Astrocyte (in vitro differentiated cells and primary cell): ENCODE measurements around the gene RASGEF1C. TPM values are rescaled to one million over a fixed set of nuclear protein-coding genes. Genes with fewer than 3 reads are reported as not detected.

ENCODE experiments used
- DNase-seq: peaks from one replicate; pipeline ENCODE4 v3.0.0-alpha.2; 2010; ENCODE audit warnings: low read depth
- FAIRE-seq: peaks from 2 replicates; lab custom pipeline; 2011; peaks lifted over from hg19 to GRCh38; lab: Jason Lieb, UNC
- H2AFZ ChIP-seq: 2 replicates; pipeline ENCODE4 v1.6.0; 2012; ENCODE audit warnings: low read depth, low read length, inconsistent platforms
- H3K27ac ChIP-seq: 2 replicates; pipeline ENCODE4 v1.5.1; 2011; ENCODE audit warnings: low read depth, low read length, inconsistent platforms
- H3K27me3 ChIP-seq: 2 replicates; pipeline ENCODE4 v1.6.0; 2011; ENCODE audit warnings: low read length, inconsistent platforms; ENCODE audit not compliant: insufficient read depth
- H3K36me3 ChIP-seq: 2 replicates; pipeline ENCODE4 v1.5.1; 2011; ENCODE audit warnings: low read length, inconsistent platforms; ENCODE audit not compliant: insufficient read depth
- H3K4me1 ChIP-seq: 2 replicates; pipeline ENCODE4 v1.5.1; 2011; ENCODE audit warnings: low read length, inconsistent platforms; ENCODE audit not compliant: insufficient read depth
- H3K4me2 ChIP-seq: 2 replicates; pipeline ENCODE4 v1.6.0; 2012; ENCODE audit warnings: low read length, inconsistent platforms
- H3K4me3 ChIP-seq: 2 replicates; pipeline ENCODE4 v1.5.1; 2011; ENCODE audit warnings: low read depth, mild to moderate bottlenecking, low read length, inconsistent platforms; ENCODE audit not compliant: insufficient read depth
- H3K79me2 ChIP-seq: 2 replicates; pipeline ENCODE4 v1.6.0; 2012; ENCODE audit warnings: mild to moderate bottlenecking, low read length, inconsistent platforms; ENCODE audit not compliant: insufficient read depth
- H3K9ac ChIP-seq: 2 replicates; pipeline ENCODE4 v1.6.0; 2012; ENCODE audit warnings: mild to moderate bottlenecking, low read length, inconsistent platforms
- H3K9me3 ChIP-seq: 2 replicates; pipeline ENCODE4 v1.5.1; 2012; ENCODE audit warnings: low read depth, mild to moderate bottlenecking, low read length, inconsistent platforms; ENCODE audit not compliant: insufficient read depth
- H4K20me1 ChIP-seq: 2 replicates; pipeline ENCODE4 v1.6.0; 2012; ENCODE audit warnings: low read length, inconsistent platforms; ENCODE audit not compliant: insufficient read depth
- H3K27ac Mint-ChIP-seq: one replicate; pipeline ENCODE4 v1.8.0; 2021; ENCODE audit warnings: mild to moderate bottlenecking, mixed read lengths; ENCODE audit not compliant: unreplicated experiment
- H3K27me3 Mint-ChIP-seq: one replicate; pipeline ENCODE4 v1.8.0; 2021; ENCODE audit warnings: low read depth, mixed read lengths; ENCODE audit not compliant: unreplicated experiment
- H3K36me3 Mint-ChIP-seq: one replicate; pipeline ENCODE4 v1.8.0; 2021; ENCODE audit warnings: low read depth, mixed read lengths; ENCODE audit not compliant: unreplicated experiment
- H3K4me1 Mint-ChIP-seq: one replicate; pipeline ENCODE4 v1.8.0; 2021; ENCODE audit warnings: low read depth, mixed read lengths; ENCODE audit not compliant: unreplicated experiment
- H3K4me3 Mint-ChIP-seq: one replicate; pipeline ENCODE4 v1.8.0; 2021; ENCODE audit warnings: mild to moderate bottlenecking, moderate library complexity, mixed read lengths; ENCODE audit not compliant: unreplicated experiment
- H3K9me3 Mint-ChIP-seq: one replicate; pipeline ENCODE4 v1.8.0; 2021; ENCODE audit warnings: mild to moderate bottlenecking, mixed read lengths; ENCODE audit not compliant: unreplicated experiment
- EZH2 ChIP-seq: IDR thresholded peaks from 2 replicates; pipeline ENCODE4 v1.6.1; 2012; ENCODE audit warnings: mild to moderate bottlenecking, low read length, inconsistent platforms; ENCODE audit not compliant: insufficient read depth
- total RNA-seq: library from RNA; stranded (reverse); gene quantifications from 2 replicates; pipeline ENCODE4 v1.2.1, GENCODE V29; 2021
- TF ChIP-seq, protein P1 (sequence below): IDR thresholded peaks from 2 replicates; pipeline ENCODE4 v1.5.1; 2011; ENCODE audit warnings: low read depth, mild to moderate bottlenecking, inconsistent platforms, low read length, moderate library complexity; ENCODE audit not compliant: insufficient read depth

RASGEF1C gene
- total RNA-seq, 1 donor from 2014 or later, result 0.41 TPM

DNA sequence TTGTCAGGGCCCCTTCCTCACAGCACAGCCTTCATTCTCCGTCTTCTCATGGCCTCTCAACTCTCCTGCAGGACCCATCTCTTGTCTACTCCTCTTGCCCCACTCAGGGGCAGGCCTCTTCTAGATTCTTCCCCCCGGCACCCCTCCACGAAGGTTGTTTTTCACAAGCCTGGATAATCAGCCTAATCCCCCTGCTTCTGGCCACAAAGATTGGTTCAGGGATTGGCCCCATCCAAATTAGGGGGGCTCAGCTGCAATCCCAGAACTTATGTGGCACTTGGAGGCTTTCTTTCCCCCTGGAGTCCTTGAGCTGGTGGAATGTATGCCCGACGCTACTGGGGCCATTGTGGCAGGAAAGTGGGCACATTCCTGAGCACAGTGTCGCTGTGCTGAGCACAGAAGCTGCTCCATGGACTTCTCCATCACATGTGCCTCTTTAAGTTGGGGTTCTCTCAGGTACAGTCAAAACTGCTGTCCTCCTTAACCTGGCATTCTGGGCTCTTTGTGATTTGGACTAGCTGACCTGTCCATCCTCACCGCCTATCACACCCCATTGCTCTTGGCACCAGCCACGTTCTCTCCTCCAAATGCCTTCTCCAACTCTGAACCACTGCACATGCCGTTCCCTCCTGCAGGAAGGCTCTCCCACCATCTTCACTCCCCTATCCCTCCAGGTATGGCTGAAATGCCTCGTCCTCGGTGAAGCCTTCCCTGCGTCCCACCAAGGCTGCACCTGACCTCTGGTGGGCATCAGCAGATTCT lies 70.6 kb downstream of the RASGEF1C start:
- Histone ChIP-seq H3K27me3 (peaks cover 27% of the 10 kb centered on the region), H3K4me2 (no peak overlapping the region), H3K36me3 (no peaks in the 10 kb centered on the region), H3K9me3 (no peaks in the 10 kb centered on the region), H3K4me1 (peaks cover 11% of the 10 kb centered on the region), H2AFZ (no peak overlapping the region), H4K20me1 (no peaks in the 10 kb centered on the region), H3K27ac (no peak overlapping the region), H3K4me3 (no peak overlapping the region), H3K79me2 (no peaks in the 10 kb centered on the region), H3K9ac (no peak overlapping the region)
- DNase-seq, result no peak
- H3K9me3 Mint-ChIP-seq, result peaks cover 3% of the 10 kb centered on the region
- TF ChIP-seq, protein P1, sequence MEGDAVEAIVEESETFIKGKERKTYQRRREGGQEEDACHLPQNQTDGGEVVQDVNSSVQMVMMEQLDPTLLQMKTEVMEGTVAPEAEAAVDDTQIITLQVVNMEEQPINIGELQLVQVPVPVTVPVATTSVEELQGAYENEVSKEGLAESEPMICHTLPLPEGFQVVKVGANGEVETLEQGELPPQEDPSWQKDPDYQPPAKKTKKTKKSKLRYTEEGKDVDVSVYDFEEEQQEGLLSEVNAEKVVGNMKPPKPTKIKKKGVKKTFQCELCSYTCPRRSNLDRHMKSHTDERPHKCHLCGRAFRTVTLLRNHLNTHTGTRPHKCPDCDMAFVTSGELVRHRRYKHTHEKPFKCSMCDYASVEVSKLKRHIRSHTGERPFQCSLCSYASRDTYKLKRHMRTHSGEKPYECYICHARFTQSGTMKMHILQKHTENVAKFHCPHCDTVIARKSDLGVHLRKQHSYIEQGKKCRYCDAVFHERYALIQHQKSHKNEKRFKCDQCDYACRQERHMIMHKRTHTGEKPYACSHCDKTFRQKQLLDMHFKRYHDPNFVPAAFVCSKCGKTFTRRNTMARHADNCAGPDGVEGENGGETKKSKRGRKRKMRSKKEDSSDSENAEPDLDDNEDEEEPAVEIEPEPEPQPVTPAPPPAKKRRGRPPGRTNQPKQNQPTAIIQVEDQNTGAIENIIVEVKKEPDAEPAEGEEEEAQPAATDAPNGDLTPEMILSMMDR, result no peak
- no peak for TF ChIP-seq EZH2
- H3K4me1 Mint-ChIP-seq, result peaks cover 4% of the 10 kb centered on the region
- no peak overlapping the region for H3K27ac Mint-ChIP-seq
- peaks cover 2% of the 10 kb centered on the region for H3K36me3 Mint-ChIP-seq
- no peak for FAIRE-seq
- peaks cover 58% of the 10 kb centered on the region for H3K27me3 Mint-ChIP-seq
- peak overlapping the region; percentile 6 for H3K4me3 Mint-ChIP-seq

DNA sequence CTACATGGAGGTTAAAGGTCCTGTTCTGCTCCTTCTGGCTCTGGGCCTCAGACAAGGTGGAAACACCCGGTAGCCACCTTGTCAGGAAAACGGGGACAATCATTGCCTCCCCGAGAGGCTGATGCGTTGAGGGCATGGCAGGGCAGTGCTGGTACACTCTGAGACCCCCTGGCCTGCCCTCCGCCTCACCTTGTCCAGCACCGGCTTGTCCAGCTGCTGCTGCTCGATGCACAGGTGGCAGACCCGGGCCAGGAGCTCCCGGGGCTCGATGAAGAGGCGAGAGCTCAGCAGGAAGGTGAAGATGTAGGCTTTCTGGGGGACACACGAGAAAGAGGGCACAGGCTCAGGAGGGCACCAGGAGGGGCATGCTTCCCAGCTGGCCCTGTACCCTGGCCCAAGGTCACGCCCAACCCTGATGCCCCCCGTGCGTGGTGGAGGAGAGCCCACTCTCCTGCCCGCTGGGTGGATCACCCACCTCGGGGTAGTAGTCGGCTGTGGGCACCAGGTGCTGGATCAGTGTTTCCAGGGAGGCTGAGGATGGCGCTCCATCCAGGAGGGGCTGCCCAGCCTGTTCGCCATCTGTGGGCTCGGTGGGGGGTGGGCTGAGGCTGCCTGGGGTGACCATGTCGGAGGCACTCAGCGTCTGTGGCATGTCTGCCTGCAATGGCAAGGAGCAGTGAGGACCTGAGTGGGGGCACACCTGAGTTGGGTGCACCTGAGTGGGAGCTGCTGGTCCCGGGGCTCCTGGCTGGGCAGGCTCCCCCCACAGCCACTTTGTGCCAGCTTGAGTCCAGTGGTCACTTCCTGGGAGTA lies 71.4 kb downstream of the RASGEF1C start:
- Histone ChIP-seq H3K27ac (no peak overlapping the region), H3K36me3 (no peaks in the 10 kb centered on the region), H3K9me3 (no peaks in the 10 kb centered on the region), H3K4me1 (peaks cover 11% of the 10 kb centered on the region), H3K4me2 (no peak overlapping the region), H3K27me3 (peaks cover 25% of the 10 kb centered on the region), H3K9ac (no peak overlapping the region), H3K4me3 (no peak overlapping the region), H3K79me2 (no peaks in the 10 kb centered on the region), H4K20me1 (no peaks in the 10 kb centered on the region), H2AFZ (no peak overlapping the region)
- Mint-ChIP-seq H3K27me3 (peaks cover 57% of the 10 kb centered on the region), H3K4me1 (peaks cover 4% of the 10 kb centered on the region), H3K9me3 (peaks cover 3% of the 10 kb centered on the region), H3K36me3 (peaks cover 2% of the 10 kb centered on the region), H3K4me3 (no peak overlapping the region), H3K27ac (no peak overlapping the region)
- DNase-seq (no peak), FAIRE-seq (no peak)
- TF ChIP-seq EZH2, result no peak
- TF ChIP-seq, protein P1, result no peak
